Stimulated activated CD4-positive, alpha-beta T cell treated with anti-CD3 and anti-CD28 coated beads, Interleukin-12 subunit alpha, Interleukin-12 subunit beta, amount 100 ng/mL, for 24 hours (primary cell): ENCODE measurements around the gene HEXA.
A peak's percentile ranks its signal among the peaks of the same experiment; 100 is the strongest.

Experiments
- DNase-seq, 2 experiments: peaks; one replicate each; pipeline ENCODE4 v3.0.0-alpha.2; 2020; ENCODE audit warnings: low read depth in 2 of 2

HEXA gene

GRCh38 chr15:72319360-72319984, 56.3 kb downstream of the HEXA start:
- DNase-seq: no peak

- no peak for DNase-seq
These were observed 57.3 kb downstream of the HEXA start for GRCh38 chr15:72318408-72318942.

GRCh38 chr15:72315706-72316370, 60.0 kb downstream of the HEXA start:
- DNase-seq: no peak

- DNase-seq: no peak
These were observed 61.9 kb downstream of the HEXA start for GRCh38 chr15:72313881-72314280.

- DNase-seq: no peak
These were observed 62.4 kb downstream of the HEXA start for GRCh38 chr15:72313448-72313840.

- DNase-seq: peak; percentile 24 to 50
These were observed 63.0 kb downstream of the HEXA start for GRCh38 chr15:72312605-72313447.

- no peak for DNase-seq
These were observed 68.8 kb downstream of the HEXA start for GRCh38 chr15:72307026-72307425.

GRCh38 chr15:72306211-72306785, 69.5 kb downstream of the HEXA start:
- DNase-seq: no peak

- DNase-seq: no peak
These were observed 71.2 kb downstream of the HEXA start for GRCh38 chr15:72304596-72304995.

- DNase-seq: no peak
These were observed 72.9 kb downstream of the HEXA start for GRCh38 chr15:72302955-72303354.
